ENCODE results near the gene TRMT10C.
"Not testable (repeated sequence)": the region's sequence is repeated elsewhere in the genome, so short reads cannot be mapped to it uniquely, and the experiment has no call there.

TRMT10C gene

GRCh38 chr3:101532783-101533602 lies 28.7 kb upstream of the TRMT10C start:
- Histone ChIP-seq H3K27me3 (replicated peaks in 2 of 5; ENCODE audit: control insufficient read depth in 4 of 5, insufficient read depth in 5 of 5, low read length in 4 of 5) (no peaks in the 10 kb centered on the region), H3K36me3 (ENCODE audit: control insufficient read depth in 4 of 4, insufficient read depth in 4 of 4, low read length in 3 of 4) (no peaks in the 10 kb centered on the region), H3K4me1 (ENCODE audit: control extremely low read depth in 1 of 4, control insufficient read depth in 4 of 4, insufficient read depth in 4 of 4, low read length in 3 of 4) (peaks cover 0 to 14% (median 8%) of the 10 kb centered on the region in 4 experiments), H3K27ac (ENCODE audit: insufficient read depth in 1 of 2, low read depth in 1 of 2, low read length in 2 of 2, poor library complexity in 1 of 2, severe bottlenecking in 2 of 2) (no peak overlapping the region), H3K9me3 (ENCODE audit: control extremely low read depth in 1 of 5, control insufficient read depth in 4 of 5, insufficient read depth in 2 of 5, low read depth in 1 of 5, low read length in 4 of 5) (peaks cover 0 to 2% (median 0%) of the 10 kb centered on the region in 5 experiments), H3K4me3 (ENCODE audit: control insufficient read depth in 1 of 7, extremely low read depth in 1 of 7, insufficient read depth in 4 of 7, low read depth in 2 of 7, low read length in 6 of 7) (no peak overlapping the region)
- ChIA-PET CTCF (no interaction called here), POLR2A (no interaction called here)
- 92% methylated on average over 8 of the region's 9 CpGs for WGBS (ENCODE audit: insufficient coverage)
- no peak for DNase-seq

GRCh38 chr3:101533603-101533968 lies 28.1 kb upstream of the TRMT10C start:
- Histone ChIP-seq H3K36me3 (ENCODE audit: control insufficient read depth in 4 of 4, insufficient read depth in 4 of 4, low read length in 3 of 4) (no peaks in the 10 kb centered on the region), H3K9me3 (ENCODE audit: control extremely low read depth in 1 of 5, control insufficient read depth in 4 of 5, insufficient read depth in 2 of 5, low read depth in 1 of 5, low read length in 4 of 5) (peaks cover 0 to 2% (median 0%) of the 10 kb centered on the region in 5 experiments), H3K27ac (ENCODE audit: insufficient read depth in 1 of 2, low read depth in 1 of 2, low read length in 2 of 2, poor library complexity in 1 of 2, severe bottlenecking in 2 of 2) (no peak overlapping the region), H3K4me3 (ENCODE audit: control insufficient read depth in 1 of 7, extremely low read depth in 1 of 7, insufficient read depth in 4 of 7, low read depth in 2 of 7, low read length in 6 of 7) (no peak overlapping the region), H3K27me3 (replicated peaks in 2 of 5; ENCODE audit: control insufficient read depth in 4 of 5, insufficient read depth in 5 of 5, low read length in 4 of 5) (no peaks in the 10 kb centered on the region), H3K4me1 (ENCODE audit: control extremely low read depth in 1 of 4, control insufficient read depth in 4 of 4, insufficient read depth in 4 of 4, low read length in 3 of 4) (peaks cover 0 to 14% (median 8%) of the 10 kb centered on the region in 4 experiments)
- ChIA-PET POLR2A (no interaction called here), CTCF (no interaction called here)
- DNase-seq: no peak
- WGBS (ENCODE audit: insufficient coverage): no CpG with 5 or more reads among the region's 1 CpG

- Histone ChIP-seq H3K36me3 (ENCODE audit: control insufficient read depth in 4 of 4, insufficient read depth in 4 of 4, low read length in 3 of 4) (no peaks in the 10 kb centered on the region), H3K4me3 (ENCODE audit: control insufficient read depth in 1 of 7, extremely low read depth in 1 of 7, insufficient read depth in 4 of 7, low read depth in 2 of 7, low read length in 6 of 7) (no peak overlapping the region), H3K9me3 (ENCODE audit: control extremely low read depth in 1 of 5, control insufficient read depth in 4 of 5, insufficient read depth in 2 of 5, low read depth in 1 of 5, low read length in 4 of 5) (no peaks in the 10 kb centered on the region), H3K4me1 (ENCODE audit: control extremely low read depth in 1 of 4, control insufficient read depth in 4 of 4, insufficient read depth in 4 of 4, low read length in 3 of 4) (peaks cover 0 to 14% (median 7%) of the 10 kb centered on the region in 4 experiments), H3K27me3 (replicated peaks in 2 of 5; ENCODE audit: control insufficient read depth in 4 of 5, insufficient read depth in 5 of 5, low read length in 4 of 5) (no peaks in the 10 kb centered on the region), H3K27ac (ENCODE audit: insufficient read depth in 1 of 2, low read depth in 1 of 2, low read length in 2 of 2, poor library complexity in 1 of 2, severe bottlenecking in 2 of 2) (no peak overlapping the region)
- no peak for DNase-seq
- 100% methylated on average over 1 of the region's 5 CpGs for WGBS (ENCODE audit: insufficient coverage)
- ChIA-PET POLR2A (no interaction called here), CTCF (interaction anchor here (1.5 to 3.3 kb wide), 5 partner anchors 8 to 39 kb away, joined by 4 to 10 read pairs (median 6); partner anchors contain the start of genes PCNP and SENP7)
Measured at GRCh38 chr3:101535221-101535620, 26.4 kb upstream of the TRMT10C start.

- H3K4me1 ChIP-seq (ENCODE audit: control extremely low read depth in 1 of 4, control insufficient read depth in 4 of 4, insufficient read depth in 4 of 4, low read length in 3 of 4): peaks cover 0 to 5% (median 3%) of the 10 kb centered on the region in 4 experiments
- no peak for DNase-seq
- CTCF ChIA-PET: interaction anchor here (0.8 to 3.3 kb wide), 5 partner anchors 9 to 148 kb away, joined by 3 to 10 read pairs (median 4); partner anchors contain the start of gene SENP7
- no peak overlapping the region for H3K4me3 ChIP-seq (ENCODE audit: control insufficient read depth in 1 of 7, extremely low read depth in 1 of 7, insufficient read depth in 4 of 7, low read depth in 2 of 7, low read length in 6 of 7)
- no peak overlapping the region for H3K27ac ChIP-seq (ENCODE audit: insufficient read depth in 1 of 2, low read depth in 1 of 2, low read length in 2 of 2, poor library complexity in 1 of 2, severe bottlenecking in 2 of 2)
- WGBS (ENCODE audit: insufficient coverage): 100% methylated on average over 1 of the region's 1 CpG
- POLR2A ChIA-PET: interaction anchor here (1.1 kb wide), 1 partner anchor 14 kb away, joined by 3 read pairs; no protein-coding TSS in a partner anchor
- H3K27me3 ChIP-seq (replicated peaks in 2 of 5; ENCODE audit: control insufficient read depth in 4 of 5, insufficient read depth in 5 of 5, low read length in 4 of 5): no peaks in the 10 kb centered on the region
- no peaks in the 10 kb centered on the region for H3K9me3 ChIP-seq (ENCODE audit: control extremely low read depth in 1 of 5, control insufficient read depth in 4 of 5, insufficient read depth in 2 of 5, low read depth in 1 of 5, low read length in 4 of 5)
- H3K36me3 ChIP-seq (ENCODE audit: control insufficient read depth in 4 of 4, insufficient read depth in 4 of 4, low read length in 3 of 4): no peaks in the 10 kb centered on the region
Measured at GRCh38 chr3:101536266-101536665, 25.4 kb upstream of the TRMT10C start.

GRCh38 chr3:101536955-101537354 lies 24.7 kb upstream of the TRMT10C start:
- WGBS (ENCODE audit: insufficient coverage): no CpG with 5 or more reads among the region's 1 CpG
- not testable (repeated sequence) for H3K27me3 ChIP-seq (replicated peaks in 2 of 5; ENCODE audit: control insufficient read depth in 4 of 5, insufficient read depth in 5 of 5, low read length in 4 of 5); H3K4me1 ChIP-seq (ENCODE audit: control extremely low read depth in 1 of 4, control insufficient read depth in 4 of 4, insufficient read depth in 4 of 4, low read length in 3 of 4); H3K9me3 ChIP-seq (ENCODE audit: control extremely low read depth in 1 of 5, control insufficient read depth in 4 of 5, insufficient read depth in 2 of 5, low read depth in 1 of 5, low read length in 4 of 5); H3K4me3 ChIP-seq (ENCODE audit: control insufficient read depth in 1 of 7, extremely low read depth in 1 of 7, insufficient read depth in 4 of 7, low read depth in 2 of 7, low read length in 6 of 7); H3K27ac ChIP-seq (ENCODE audit: insufficient read depth in 1 of 2, low read depth in 1 of 2, low read length in 2 of 2, poor library complexity in 1 of 2, severe bottlenecking in 2 of 2); H3K36me3 ChIP-seq (ENCODE audit: control insufficient read depth in 4 of 4, insufficient read depth in 4 of 4, low read length in 3 of 4)
- ChIA-PET POLR2A (interaction anchor here (1.1 kb wide), 1 partner anchor 15 kb away, joined by 3 read pairs; no protein-coding TSS in a partner anchor), CTCF (interaction anchor here (0.8 to 3.3 kb wide), 3 partner anchors 9 to 148 kb away, joined by 3 to 10 read pairs (median 3); no protein-coding TSS in a partner anchor)
- peak in 1 of 3 donors; percentile 24 for DNase-seq

GRCh38 chr3:101542957-101543356 lies 18.7 kb upstream of the TRMT10C start:
- H3K27me3 ChIP-seq (replicated peaks in 2 of 5; ENCODE audit: control insufficient read depth in 4 of 5, insufficient read depth in 5 of 5, low read length in 4 of 5): no peaks in the 10 kb centered on the region
- peak overlapping the region in 1 of 2 experiments; percentile 14 for H3K27ac ChIP-seq (ENCODE audit: insufficient read depth in 1 of 2, low read depth in 1 of 2, low read length in 2 of 2, poor library complexity in 1 of 2, severe bottlenecking in 2 of 2)
- H3K36me3 ChIP-seq (ENCODE audit: control insufficient read depth in 4 of 4, insufficient read depth in 4 of 4, low read length in 3 of 4): no peaks in the 10 kb centered on the region
- POLR2A ChIA-PET: no interaction called here
- peaks cover 0 to 12% (median 3%) of the 10 kb centered on the region in 4 experiments for H3K4me1 ChIP-seq (ENCODE audit: control extremely low read depth in 1 of 4, control insufficient read depth in 4 of 4, insufficient read depth in 4 of 4, low read length in 3 of 4)
- H3K4me3 ChIP-seq (ENCODE audit: control insufficient read depth in 1 of 7, extremely low read depth in 1 of 7, insufficient read depth in 4 of 7, low read depth in 2 of 7, low read length in 6 of 7): no peak overlapping the region
- no peaks in the 10 kb centered on the region for H3K9me3 ChIP-seq (ENCODE audit: control extremely low read depth in 1 of 5, control insufficient read depth in 4 of 5, insufficient read depth in 2 of 5, low read depth in 1 of 5, low read length in 4 of 5)
- peak in 1 of 3 donors; percentile 31 for DNase-seq
- CTCF ChIA-PET: interaction anchor here (0.8 to 1.7 kb wide), 4 partner anchors 8 to 55 kb away, joined by 3 to 6 read pairs (median 3); no protein-coding TSS in a partner anchor
